ENCODE measurements around the gene UIMC1.

GRCh38 chr5:177024559-177024958, 18.0 kb upstream of the UIMC1 start:
- TF ChIP-seq CTCF (IDR thresholded peaks at IDR 0.05) (no peak), POLR2A (IDR thresholded peaks at IDR 0.05) (no peak)
